ENCODE measurements around the gene INCA1.

DNA sequence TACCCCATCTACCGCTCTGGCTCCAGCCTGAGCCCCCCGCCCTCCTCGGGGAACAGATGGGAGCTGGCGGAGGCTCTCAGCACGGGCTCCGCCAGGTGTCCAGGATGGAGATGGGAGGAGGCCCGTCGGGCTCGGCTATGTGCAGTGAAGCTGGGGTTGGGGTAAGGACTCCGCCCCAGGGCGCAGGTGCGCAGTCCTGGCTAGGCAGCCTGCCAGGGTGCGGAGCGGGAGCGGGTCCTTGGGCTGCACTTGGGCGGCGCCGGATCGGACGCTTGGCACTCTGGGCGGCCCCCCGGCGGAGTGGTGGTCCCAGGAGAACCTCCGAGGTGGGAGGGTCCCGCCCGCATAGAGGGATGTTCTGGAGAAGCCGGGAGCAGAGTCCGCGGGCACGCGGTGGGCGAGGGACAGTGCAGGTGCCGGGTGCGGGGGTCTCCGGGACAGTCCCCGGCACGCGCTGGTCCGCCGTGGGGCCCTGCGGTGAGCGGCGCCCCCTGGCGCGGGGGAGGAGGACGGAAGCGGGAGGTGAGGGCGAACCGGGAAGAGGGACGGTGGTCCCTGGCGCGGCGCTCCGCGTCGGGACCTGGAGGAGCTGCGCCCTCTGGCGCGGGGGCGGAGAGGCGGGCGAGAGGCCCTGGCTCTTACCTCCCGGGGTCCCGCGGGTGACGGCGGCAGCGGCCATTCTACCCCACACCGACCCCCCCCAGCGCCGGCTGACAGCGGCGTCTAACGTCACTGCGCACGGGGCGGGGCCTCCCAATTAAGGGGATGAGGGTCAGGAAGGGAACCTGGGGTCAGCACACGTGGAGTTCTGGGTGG lies 10.2 kb downstream of the INCA1 start, which contains the start of gene CAMTA2:
- TF ChIP-seq POLR2A (IDR thresholded peaks at IDR 0.05; ENCODE audit: low read length) (peak; percentile 77), GATA1 (IDR thresholded peaks at IDR 0.05; ENCODE audit: low read depth, low read length) (no peak)

All from erythroblast (primary cell).